Suprapubic skin (tissue), 4 donors: ENCODE results near the gene CAPZA1. TPM values are rescaled to one million over a fixed set of nuclear protein-coding genes. Genes with fewer than 3 reads are reported as not detected.
A peak's percentile ranks its signal among the peaks of the same experiment; 100 is the strongest.

Experiments
- DNase-seq, 2 donors: peaks; one replicate each; pipeline ENCODE4 v3.0.0-alpha.2; 2019; ENCODE audit warnings: low spot score in 2 of 2
- H3K27ac ChIP-seq: fragments of 200-600 bp; sonication (generic); one replicate; pipeline ENCODE4 v1.5.1; 2019
- H3K27me3 ChIP-seq: fragments of 200-600 bp; sonication (generic); one replicate; pipeline ENCODE4 v1.5.1; 2019
- H3K36me3 ChIP-seq: fragments of 200-600 bp; sonication (generic); one replicate; pipeline ENCODE4 v1.5.1; 2019
- H3K4me1 ChIP-seq: fragments of 200-600 bp; sonication (generic); one replicate; pipeline ENCODE4 v1.5.1; 2019
- H3K4me3 ChIP-seq: fragments of 200-600 bp; sonication (generic); one replicate; pipeline ENCODE4 v1.5.1; 2019; ENCODE audit warnings: mild to moderate bottlenecking
- H3K9me3 ChIP-seq: fragments of 200-600 bp; sonication (generic); one replicate; pipeline ENCODE4 v1.5.1; 2019
- CTCF ChIP-seq, 2 donors: fragments of 200-600 bp in 1 of 2; fragments of 450-650 bp in 1 of 2; sonication (generic) in 1 of 2; IDR thresholded peaks; one replicate each; pipeline ENCODE4 v1.5.1; 2016 to 2019; ENCODE audit warnings: antibody characterized with exemption in 2 of 2, mild to moderate bottlenecking in 1 of 2, moderate library complexity in 1 of 2
- EP300 ChIP-seq: sonication (generic); formaldehyde crosslinking; IDR thresholded peaks from one replicate; pipeline ENCODE4 v1.6.1; 2017; ENCODE audit warnings: antibody characterized with exemption
- POLR2A ChIP-seq, 2 donors: fragments of 450-650 bp; IDR thresholded peaks; one replicate each; pipeline ENCODE4 v1.6.1; 2017; ENCODE audit warnings: antibody characterized with exemption in 2 of 2, mild to moderate bottlenecking in 2 of 2, moderate library complexity in 2 of 2
- POLR2AphosphoS5 ChIP-seq, 3 donors: sonication (generic); formaldehyde crosslinking; IDR thresholded peaks; one replicate each; pipeline ENCODE4 v1.6.1; 2017; ENCODE audit warnings: antibody characterized with exemption in 3 of 3
- WGBS: methylation state at CpG from one replicate; pipeline ENCODE4 v1.1.5; 2018; 5-methylcytosine and 5-hydroxymethylcytosine counted together
- total RNA-seq, 4 donors: library from RNA; depleted of rRNA; stranded (reverse); fragments of >200 nt; gene quantifications; one replicate each; pipeline ENCODE4 v1.1.0, GENCODE V29; 2016

CAPZA1 gene
- total RNA-seq, 4 donors from 2014 or later = 134 to 218 (median 200) TPM

GRCh38 chr1:112711670-112712069 lies 92.0 kb downstream of the CAPZA1 start:
- H3K27me3 ChIP-seq = no peaks in the 10 kb centered on the region
- H3K9me3 ChIP-seq = no peaks in the 10 kb centered on the region
- H3K36me3 ChIP-seq = no peaks in the 10 kb centered on the region
- H3K27ac ChIP-seq = no peak overlapping the region
- H3K4me1 ChIP-seq = peaks cover 35% of the 10 kb centered on the region
- 75% methylated on average over 11 of the region's 11 CpGs for WGBS
- no peak overlapping the region for H3K4me3 ChIP-seq
- TF ChIP-seq EP300 (no peak), POLR2A (IDR thresholded peaks at IDR 0.05) (no peak), POLR2AphosphoS5 (IDR thresholded peaks at IDR 0.05) (no peak), CTCF (IDR thresholded peaks at IDR 0.05) (no peak)
- no peak for DNase-seq

DNA sequence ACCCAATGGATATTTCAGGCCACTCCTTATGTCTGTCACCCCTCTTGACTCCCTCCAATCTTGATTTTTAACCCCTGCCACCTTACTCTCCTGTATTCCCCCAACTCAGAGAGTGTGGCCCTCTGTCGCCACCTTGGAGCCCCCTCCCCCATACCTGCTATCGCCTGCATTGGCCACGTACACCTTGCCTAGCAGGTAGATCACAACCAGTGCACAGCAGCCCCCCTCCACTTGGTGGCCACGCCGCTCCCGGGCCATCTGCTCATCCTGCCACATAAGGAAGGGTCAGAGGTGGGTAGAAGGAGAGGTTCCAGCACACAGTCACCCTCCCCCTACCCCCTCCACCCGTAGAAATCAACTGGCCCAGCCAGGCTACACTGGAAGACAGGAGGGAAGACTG lies 92.6 kb downstream of the CAPZA1 start:
- no peaks in the 10 kb centered on the region for H3K36me3 ChIP-seq
- no peak for TF ChIP-seq POLR2AphosphoS5 (IDR thresholded peaks at IDR 0.05)
- no peak for TF ChIP-seq CTCF (IDR thresholded peaks at IDR 0.05)
- no peak overlapping the region for H3K27ac ChIP-seq
- H3K9me3 ChIP-seq = no peaks in the 10 kb centered on the region
- H3K4me3 ChIP-seq = no peak overlapping the region
- H3K27me3 ChIP-seq = no peaks in the 10 kb centered on the region
- 88% methylated on average over 7 of the region's 7 CpGs for WGBS
- H3K4me1 ChIP-seq = peaks cover 35% of the 10 kb centered on the region
- DNase-seq = no peak

- no peak for DNase-seq
- 78% methylated on average over 5 of the region's 9 CpGs for WGBS
- H3K9me3 ChIP-seq = no peaks in the 10 kb centered on the region
- no peak overlapping the region for H3K4me3 ChIP-seq
- H3K27ac ChIP-seq = no peak overlapping the region
- peaks cover 30% of the 10 kb centered on the region for H3K4me1 ChIP-seq
- TF ChIP-seq POLR2AphosphoS5 (IDR thresholded peaks at IDR 0.05) (no peak), CTCF (IDR thresholded peaks at IDR 0.05) (no peak), POLR2A (IDR thresholded peaks at IDR 0.05) (no peak), EP300 (no peak)
- H3K36me3 ChIP-seq = no peaks in the 10 kb centered on the region
- H3K27me3 ChIP-seq = no peaks in the 10 kb centered on the region
These were observed 93.1 kb downstream of the CAPZA1 start for GRCh38 chr1:112712701-112713128.

DNA sequence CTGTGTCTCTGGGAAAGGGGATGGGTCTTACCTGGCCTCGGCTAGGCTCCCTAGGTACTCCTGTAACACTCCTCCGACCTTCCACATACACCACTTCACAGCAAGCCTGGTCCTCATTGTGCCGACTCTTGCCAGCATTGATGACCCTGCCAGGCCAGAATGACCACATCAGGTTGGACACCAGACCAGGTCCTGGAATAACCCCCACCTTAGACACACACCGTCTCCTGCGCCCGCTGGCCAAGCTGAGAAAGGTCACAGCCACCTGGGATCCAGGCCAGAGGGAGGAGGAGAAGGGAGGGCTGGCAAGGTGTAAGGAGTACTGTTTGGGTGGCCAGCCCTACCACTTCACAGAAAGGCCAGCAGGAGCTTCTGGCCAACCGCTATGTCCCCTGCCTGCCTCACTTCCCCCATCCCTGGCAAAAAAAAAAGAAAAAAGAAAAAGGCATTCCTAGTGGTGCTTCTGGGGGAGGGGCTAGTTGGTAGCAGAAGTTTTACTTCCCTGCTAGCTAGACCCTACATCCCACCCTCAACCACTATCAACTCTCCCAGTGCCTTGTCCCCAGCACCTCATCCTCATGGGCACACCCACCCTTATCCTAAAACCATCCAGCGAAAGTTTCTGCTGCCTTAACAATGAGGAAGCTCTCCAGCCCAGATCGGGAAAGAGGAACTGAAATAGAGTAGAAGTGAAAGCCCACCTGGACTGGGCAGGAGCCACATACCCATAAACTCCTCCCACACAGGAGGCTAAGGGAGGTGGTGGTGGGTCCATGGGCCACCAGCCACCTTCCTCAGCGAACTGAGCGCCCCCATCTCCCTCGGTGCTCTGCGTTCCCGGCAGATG lies 94.1 kb downstream of the CAPZA1 start:
- TF ChIP-seq POLR2AphosphoS5 (IDR thresholded peaks at IDR 0.05) = no peak
- TF ChIP-seq EP300 = no peak
- TF ChIP-seq CTCF (IDR thresholded peaks at IDR 0.05) = no peak
- TF ChIP-seq POLR2A (IDR thresholded peaks at IDR 0.05) = no peak
- Histone ChIP-seq H3K4me1 (peaks cover 35% of the 10 kb centered on the region), H3K9me3 (no peaks in the 10 kb centered on the region), H3K4me3 (peak overlapping the region; percentile 67), H3K36me3 (no peaks in the 10 kb centered on the region), H3K27ac (no peak overlapping the region), H3K27me3 (no peaks in the 10 kb centered on the region)
- 43% methylated on average over 11 of the region's 14 CpGs for WGBS
- no peak for DNase-seq

- Histone ChIP-seq H3K4me3 (peak overlapping the region; percentile 67), H3K4me1 (peaks cover 39% of the 10 kb centered on the region), H3K27ac (peak overlapping the region; percentile 72), H3K9me3 (no peaks in the 10 kb centered on the region), H3K36me3 (no peaks in the 10 kb centered on the region), H3K27me3 (no peaks in the 10 kb centered on the region)
- TF ChIP-seq POLR2AphosphoS5 (IDR thresholded peaks at IDR 0.05) (no peak), POLR2A (IDR thresholded peaks at IDR 0.05) (no peak), CTCF (IDR thresholded peaks at IDR 0.05) (no peak), EP300 (no peak)
- peak; percentile 81 to 84 for DNase-seq
- 16% methylated on average over 12 of the region's 86 CpGs for WGBS
These were observed 95.0 kb downstream of the CAPZA1 start for GRCh38 chr1:112714313-112715263.
